ENCODE data around the gene CDKN2D. TPM values are rescaled to one million over a fixed set of nuclear protein-coding genes. Genes with fewer than 3 reads are reported as not detected.
"Not testable (repeated sequence)": the region's sequence is repeated elsewhere in the genome, so short reads cannot be mapped to it uniquely, and the experiment has no call there.

Gene CDKN2D
- total RNA-seq, 1 donor = 6.0 TPM

DNA sequence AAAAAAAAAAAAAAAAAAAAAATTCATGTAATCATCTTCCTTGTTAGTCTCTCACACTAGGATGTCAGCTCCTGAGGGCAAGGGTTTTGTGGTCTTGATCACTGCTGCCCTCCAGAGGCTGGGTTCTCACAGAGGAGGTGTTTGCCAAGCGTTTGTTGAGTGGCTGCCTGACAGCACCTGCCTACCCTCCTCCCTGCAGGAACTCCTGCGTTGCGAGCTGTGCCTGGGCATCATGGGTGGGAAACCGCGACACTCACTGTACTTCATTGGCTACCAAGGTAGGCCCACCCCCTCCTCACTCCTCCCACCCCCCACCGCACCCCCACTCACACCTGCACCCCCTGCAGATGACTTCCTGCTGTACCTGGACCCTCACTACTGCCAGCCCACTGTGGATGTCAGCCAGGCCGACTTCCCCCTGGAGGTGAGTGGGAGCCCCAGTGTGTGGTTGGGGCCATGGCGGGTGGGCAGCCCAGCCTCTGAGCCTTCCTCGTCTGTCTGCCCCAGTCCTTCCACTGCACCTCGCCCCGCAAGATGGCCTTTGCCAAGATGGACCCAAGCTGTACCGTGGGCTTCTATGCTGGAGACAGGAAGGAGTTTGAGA lies 17.0 kb downstream of the CDKN2D start:
- DNase-seq (ENCODE audit: low read depth) = peak; percentile 34
- H3K4me3 ChIP-seq (ENCODE audit: low read depth, low read length) = no peak overlapping the region
- TF ChIP-seq, protein P1, sequence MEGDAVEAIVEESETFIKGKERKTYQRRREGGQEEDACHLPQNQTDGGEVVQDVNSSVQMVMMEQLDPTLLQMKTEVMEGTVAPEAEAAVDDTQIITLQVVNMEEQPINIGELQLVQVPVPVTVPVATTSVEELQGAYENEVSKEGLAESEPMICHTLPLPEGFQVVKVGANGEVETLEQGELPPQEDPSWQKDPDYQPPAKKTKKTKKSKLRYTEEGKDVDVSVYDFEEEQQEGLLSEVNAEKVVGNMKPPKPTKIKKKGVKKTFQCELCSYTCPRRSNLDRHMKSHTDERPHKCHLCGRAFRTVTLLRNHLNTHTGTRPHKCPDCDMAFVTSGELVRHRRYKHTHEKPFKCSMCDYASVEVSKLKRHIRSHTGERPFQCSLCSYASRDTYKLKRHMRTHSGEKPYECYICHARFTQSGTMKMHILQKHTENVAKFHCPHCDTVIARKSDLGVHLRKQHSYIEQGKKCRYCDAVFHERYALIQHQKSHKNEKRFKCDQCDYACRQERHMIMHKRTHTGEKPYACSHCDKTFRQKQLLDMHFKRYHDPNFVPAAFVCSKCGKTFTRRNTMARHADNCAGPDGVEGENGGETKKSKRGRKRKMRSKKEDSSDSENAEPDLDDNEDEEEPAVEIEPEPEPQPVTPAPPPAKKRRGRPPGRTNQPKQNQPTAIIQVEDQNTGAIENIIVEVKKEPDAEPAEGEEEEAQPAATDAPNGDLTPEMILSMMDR (IDR thresholded peaks at IDR 0.05; ENCODE audit: insufficient read depth, low read depth, low read length) = peak; percentile 30

DNA sequence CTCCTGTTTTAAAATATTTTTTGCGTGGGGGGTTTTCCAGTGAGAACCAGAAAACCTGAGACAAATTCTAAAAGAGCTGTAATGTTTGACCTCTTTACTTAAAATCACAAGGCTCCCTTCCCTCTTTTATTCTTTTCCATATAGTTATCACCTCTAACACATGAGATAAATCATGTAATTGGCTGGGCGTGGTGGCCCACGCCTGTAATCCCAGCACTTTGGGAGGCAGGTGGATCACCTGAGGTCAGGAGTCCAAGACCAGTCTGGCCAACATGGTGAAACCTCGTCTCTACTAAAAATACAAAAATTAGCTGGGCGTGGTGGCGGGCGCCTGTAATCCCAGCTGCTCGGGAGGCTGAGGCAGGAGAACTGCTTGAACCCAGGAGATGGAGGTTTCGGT lies 17.8 kb downstream of the CDKN2D start:
- H3K4me3 ChIP-seq (ENCODE audit: low read depth, low read length); DNase-seq (ENCODE audit: low read depth): not testable (repeated sequence)

DNA sequence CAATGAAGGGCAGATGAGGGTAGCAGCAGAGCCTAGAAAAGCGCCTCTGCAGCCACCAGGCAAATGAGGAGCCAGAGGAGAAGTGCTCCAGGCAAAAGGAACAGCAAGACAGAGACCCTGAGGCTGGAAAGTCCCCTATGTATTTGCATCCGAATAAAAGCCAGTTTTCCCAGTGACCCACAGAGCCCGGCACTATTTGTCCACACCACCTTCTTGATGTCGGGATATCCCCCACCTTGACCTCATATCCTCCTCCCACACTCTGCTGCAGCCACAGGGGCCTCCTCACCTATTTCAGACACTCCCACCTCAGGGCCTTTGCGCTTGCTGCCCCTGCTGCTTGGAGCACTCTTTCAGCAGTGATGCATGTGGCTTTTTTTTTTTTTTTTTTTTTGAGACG lies 18.4 kb downstream of the CDKN2D start:
- H3K4me3 ChIP-seq (ENCODE audit: low read depth, low read length) = no peak overlapping the region
- TF ChIP-seq, protein P1 (IDR thresholded peaks at IDR 0.05; ENCODE audit: insufficient read depth, low read depth, low read length) = no peak
- no peak for DNase-seq (ENCODE audit: low read depth)

DNA sequence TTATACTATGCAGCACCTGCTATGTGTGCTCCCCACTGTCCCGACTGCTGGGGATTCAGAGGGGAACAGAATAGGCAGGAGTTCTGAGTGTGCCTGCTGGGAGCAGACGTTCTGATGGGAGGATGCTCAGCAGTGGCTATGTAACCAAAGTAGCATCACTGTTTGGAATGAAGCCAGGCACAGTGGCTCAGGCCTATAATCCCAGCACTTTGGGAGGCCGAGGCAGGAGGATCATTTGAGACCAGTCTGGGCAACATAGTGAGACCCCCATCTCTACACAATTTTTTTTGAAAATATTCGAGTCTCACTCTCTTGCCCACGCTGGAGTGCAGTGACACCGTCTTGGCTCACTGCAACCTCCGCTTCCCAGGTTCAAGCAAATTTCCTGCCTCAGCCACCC lies 19.0 kb downstream of the CDKN2D start:
- H3K4me3 ChIP-seq (ENCODE audit: low read depth, low read length) = no peak overlapping the region
- TF ChIP-seq, protein P1 (IDR thresholded peaks at IDR 0.05; ENCODE audit: insufficient read depth, low read depth, low read length) = no peak
- DNase-seq (ENCODE audit: low read depth) = no peak

DNA sequence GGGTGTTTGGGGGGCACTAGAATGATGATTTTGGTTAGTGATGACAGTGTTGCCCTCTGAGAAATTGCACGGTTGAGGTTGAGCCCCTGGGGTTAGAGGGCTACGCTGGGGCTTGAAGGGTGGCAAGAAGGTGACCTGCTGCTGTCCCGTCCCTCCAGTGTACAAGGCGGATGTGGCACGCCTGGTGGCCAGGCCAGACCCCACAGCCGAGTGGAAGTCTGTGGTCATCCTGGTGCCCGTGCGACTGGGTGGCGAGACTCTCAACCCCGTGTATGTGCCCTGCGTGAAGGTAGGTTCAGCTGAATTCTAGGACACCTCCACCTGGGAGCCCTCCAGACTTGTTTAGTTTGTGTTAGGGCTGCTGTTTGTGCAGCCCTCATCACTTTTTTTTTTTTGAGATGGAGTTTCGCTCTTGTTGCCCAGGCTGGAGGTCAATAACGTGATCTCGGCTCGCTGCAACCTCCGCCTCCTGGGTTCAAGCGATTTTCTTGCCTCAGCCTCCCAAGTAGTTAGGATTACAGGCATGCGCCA lies 20.0 kb downstream of the CDKN2D start:
- H3K4me3 ChIP-seq (ENCODE audit: low read depth, low read length) = no peak overlapping the region
- DNase-seq (ENCODE audit: low read depth) = no peak
- TF ChIP-seq, protein P1 (IDR thresholded peaks at IDR 0.05; ENCODE audit: insufficient read depth, low read depth, low read length) = no peak

DNA sequence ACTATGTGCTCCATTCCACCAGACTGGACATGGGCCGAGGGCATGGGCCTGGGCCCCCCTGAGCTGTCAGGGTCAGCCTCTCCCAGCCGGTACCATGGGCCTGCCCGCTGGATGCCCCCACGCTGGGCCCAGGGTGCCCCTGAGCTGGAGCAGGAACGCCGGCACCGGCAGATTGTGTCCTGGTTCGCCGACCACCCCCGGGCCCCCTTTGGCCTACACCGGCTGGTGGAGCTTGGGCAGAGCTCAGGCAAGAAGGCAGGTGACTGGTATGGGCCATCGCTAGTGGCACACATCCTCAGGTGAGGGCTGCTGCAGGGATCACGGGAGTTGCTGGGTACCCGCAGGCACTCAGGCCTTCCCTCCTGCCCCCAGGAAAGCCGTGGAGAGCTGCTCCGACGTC lies 22.0 kb downstream of the CDKN2D start:
- TF ChIP-seq, protein P1 (IDR thresholded peaks at IDR 0.05; ENCODE audit: insufficient read depth, low read depth, low read length) = no peak
- DNase-seq (ENCODE audit: low read depth) = no peak
- H3K4me3 ChIP-seq (ENCODE audit: low read depth, low read length) = no peak overlapping the region

DNA sequence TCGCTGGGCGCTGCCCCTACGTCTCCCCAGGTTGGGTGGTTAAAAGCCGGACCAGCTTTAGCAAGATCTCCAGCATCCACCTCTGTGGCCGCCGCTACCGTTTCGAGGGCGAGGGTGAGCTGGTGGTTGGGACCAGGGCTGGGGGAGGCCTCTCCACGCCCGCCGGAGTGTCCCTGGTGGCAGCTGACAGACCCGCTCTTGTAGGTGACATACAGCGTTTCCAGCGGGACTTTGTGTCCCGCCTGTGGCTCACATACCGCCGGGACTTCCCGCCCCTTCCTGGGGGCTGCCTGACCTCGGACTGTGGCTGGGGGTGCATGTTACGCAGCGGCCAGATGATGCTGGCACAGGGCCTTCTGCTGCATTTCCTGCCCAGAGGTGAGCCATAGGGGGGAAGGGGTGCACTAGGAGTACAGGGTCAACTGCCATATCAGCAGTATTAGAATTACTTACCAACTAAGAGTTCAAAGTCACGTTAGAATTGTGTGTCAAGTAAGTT lies 24.0 kb downstream of the CDKN2D start:
- no peak for DNase-seq (ENCODE audit: low read depth)
- H3K4me3 ChIP-seq (ENCODE audit: low read depth, low read length) = peak overlapping the region; percentile 86
- TF ChIP-seq, protein P1 (IDR thresholded peaks at IDR 0.05; ENCODE audit: insufficient read depth, low read depth, low read length) = no peak
